Breast epithelium (tissue), 3 donors: ENCODE measurements around the gene CIRBP.

Experiments
- POLR2A ChIP-seq: fragments of 450-650 bp; IDR thresholded peaks from one replicate; pipeline ENCODE4 v1.6.1; 2016; ENCODE audit warnings: antibody characterized with exemption, mild to moderate bottlenecking, moderate library complexity
- POLR2AphosphoS5 ChIP-seq, 3 donors: sonication (generic); formaldehyde crosslinking; IDR thresholded peaks; one replicate each; pipeline ENCODE4 v1.6.1; 2017; ENCODE audit warnings: antibody characterized with exemption in 3 of 3
- TF ChIP-seq, protein P1 (sequence below), 3 donors: fragments of 450-650 bp; IDR thresholded peaks; one replicate each; pipeline ENCODE4 v1.5.1; 2016 to 2017; ENCODE audit warnings: antibody characterized with exemption in 3 of 3, mild to moderate bottlenecking in 3 of 3, moderate library complexity in 3 of 3

DNA sequence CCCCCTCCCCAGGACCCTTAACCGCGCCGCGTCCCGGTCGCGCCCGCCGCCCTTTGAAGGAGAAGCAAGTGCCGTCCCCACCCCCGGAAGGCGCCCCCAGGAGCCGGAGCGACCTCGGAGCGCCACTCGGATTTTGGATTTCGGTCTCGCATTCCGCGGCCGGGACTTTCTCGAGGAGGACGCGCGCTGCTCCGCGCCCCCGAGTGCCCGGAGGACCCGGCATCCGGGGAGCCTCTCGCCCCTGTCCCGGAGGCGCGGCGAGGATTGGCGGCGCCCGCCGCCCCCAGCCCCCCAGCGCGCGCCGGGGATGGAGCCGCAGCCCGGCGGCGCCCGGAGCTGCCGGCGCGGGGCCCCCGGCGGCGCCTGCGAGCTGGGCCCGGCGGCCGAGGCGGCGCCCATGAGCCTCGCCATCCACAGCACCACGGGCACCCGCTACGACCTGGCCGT, 19.1 kb upstream of the CIRBP start:
- TF ChIP-seq, protein P1, sequence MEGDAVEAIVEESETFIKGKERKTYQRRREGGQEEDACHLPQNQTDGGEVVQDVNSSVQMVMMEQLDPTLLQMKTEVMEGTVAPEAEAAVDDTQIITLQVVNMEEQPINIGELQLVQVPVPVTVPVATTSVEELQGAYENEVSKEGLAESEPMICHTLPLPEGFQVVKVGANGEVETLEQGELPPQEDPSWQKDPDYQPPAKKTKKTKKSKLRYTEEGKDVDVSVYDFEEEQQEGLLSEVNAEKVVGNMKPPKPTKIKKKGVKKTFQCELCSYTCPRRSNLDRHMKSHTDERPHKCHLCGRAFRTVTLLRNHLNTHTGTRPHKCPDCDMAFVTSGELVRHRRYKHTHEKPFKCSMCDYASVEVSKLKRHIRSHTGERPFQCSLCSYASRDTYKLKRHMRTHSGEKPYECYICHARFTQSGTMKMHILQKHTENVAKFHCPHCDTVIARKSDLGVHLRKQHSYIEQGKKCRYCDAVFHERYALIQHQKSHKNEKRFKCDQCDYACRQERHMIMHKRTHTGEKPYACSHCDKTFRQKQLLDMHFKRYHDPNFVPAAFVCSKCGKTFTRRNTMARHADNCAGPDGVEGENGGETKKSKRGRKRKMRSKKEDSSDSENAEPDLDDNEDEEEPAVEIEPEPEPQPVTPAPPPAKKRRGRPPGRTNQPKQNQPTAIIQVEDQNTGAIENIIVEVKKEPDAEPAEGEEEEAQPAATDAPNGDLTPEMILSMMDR (IDR thresholded peaks at IDR 0.05) = no peak
- TF ChIP-seq POLR2AphosphoS5 (IDR thresholded peaks at IDR 0.05) (no peak), POLR2A (no peak)
